Hepatocyte (in vitro differentiated cells): ENCODE data around the gene RAPSN. TPM values are rescaled to one million over a fixed set of nuclear protein-coding genes. Genes with fewer than 3 reads are reported as not detected.
A peak's percentile ranks its signal among the peaks of the same experiment; 100 is the strongest.

Source experiments
- DNase-seq: peaks from one replicate; pipeline ENCODE4 v3.0.0-alpha.2; 2016; ENCODE audit warnings: low spot score
- H2AFZ ChIP-seq: fragments of 200-600 bp; sonication (generic); 2 replicates; pipeline ENCODE4 v1.6.0; 2016; ENCODE audit warnings: antibody characterized with exemption, mild to moderate bottlenecking
- H3K27ac ChIP-seq: fragments of 200-600 bp; sonication (generic); 2 replicates; pipeline ENCODE4 v1.5.1; 2016; ENCODE audit warnings: mild to moderate bottlenecking
- H3K27me3 ChIP-seq: fragments of 200-600 bp; sonication (generic); 2 replicates; pipeline ENCODE4 v1.6.1; 2016
- H3K36me3 ChIP-seq: fragments of 200-600 bp; sonication (generic); replicated peaks from 2 replicates; pipeline ENCODE4 v1.5.1; 2016; ENCODE audit warnings: low read depth; ENCODE audit not compliant: insufficient read depth
- H3K4me1 ChIP-seq: fragments of 200-600 bp; sonication (generic); 2 replicates; pipeline ENCODE4 v1.5.1; 2016; ENCODE audit warnings: mild to moderate bottlenecking, moderate library complexity; ENCODE audit not compliant: insufficient read depth
- H3K4me2 ChIP-seq: fragments of 200-600 bp; sonication (generic); 2 replicates; pipeline ENCODE4 v1.6.0; 2016
- H3K4me3 ChIP-seq: fragments of 200-600 bp; sonication (generic); 2 replicates; pipeline ENCODE4 v1.5.1; 2016; ENCODE audit warnings: mild to moderate bottlenecking
- H3K79me2 ChIP-seq: fragments of 200-600 bp; sonication (generic); 2 replicates; pipeline ENCODE4 v1.6.0; 2017; ENCODE audit warnings: mild to moderate bottlenecking
- H3K9me2 ChIP-seq: fragments of 200-600 bp; sonication (generic); replicated peaks from 2 replicates; pipeline ENCODE4 v1.6.0; 2017; ENCODE audit warnings: mild to moderate bottlenecking; ENCODE audit not compliant: insufficient read depth
- H3K9me3 ChIP-seq: fragments of 200-600 bp; sonication (generic); 2 replicates; pipeline ENCODE4 v1.5.1; 2016; ENCODE audit warnings: low read depth, mild to moderate bottlenecking
- H4K20me1 ChIP-seq: fragments of 200-600 bp; sonication (generic); 2 replicates; pipeline ENCODE4 v1.6.0; 2016; ENCODE audit warnings: mild to moderate bottlenecking; ENCODE audit not compliant: insufficient read depth, poor library complexity, severe bottlenecking
- EZH2 ChIP-seq: fragments of 200-600 bp; sonication (generic); IDR thresholded peaks from 2 replicates; pipeline ENCODE4 v1.6.1; 2016; ENCODE audit warnings: antibody characterized with exemption, mild to moderate bottlenecking, borderline replicate concordance
- EZH2phosphoT487 ChIP-seq: fragments of 200-600 bp; sonication (generic); IDR thresholded peaks from one replicate; pipeline ENCODE4 v1.6.1; 2018; ENCODE audit warnings: antibody characterized with exemption, mild to moderate bottlenecking, low read depth, moderate library complexity; ENCODE audit not compliant: unreplicated experiment, severe bottlenecking
- WGBS: methylation state at CpG from one replicate; pipeline ENCODE4 v1.1.6; 2016; ENCODE audit warnings: low lambda C conversion rate; ENCODE audit errors: missing lambda C conversion rate; 5-methylcytosine and 5-hydroxymethylcytosine counted together
- polyA plus RNA-seq: library from polyadenylated mRNA; unstranded; fragments of >200 nt; fragmentation: Nextera tagmentation; extraction: Ambion mirVana; gene quantifications from 2 replicates; pipeline ENCODE4 v1.2.1, GENCODE V29; 2016
- total RNA-seq: library from RNA; depleted of rRNA; stranded (reverse); fragments of >200 nt; gene quantifications from 2 replicates; pipeline ENCODE4 v1.2.3, GENCODE V29; 2014
- TF ChIP-seq, protein P1 (sequence below): fragments of 200-600 bp; sonication (generic); IDR thresholded peaks from 2 replicates; pipeline ENCODE4 v1.5.1; 2016; ENCODE audit warnings: antibody characterized with exemption, mild to moderate bottlenecking; ENCODE audit not compliant: poor library complexity

RAPSN gene
- total and polyA plus RNA-seq, 2 experiments from 2014 or later = 0.46 TPM; not detected in 1

DNA sequence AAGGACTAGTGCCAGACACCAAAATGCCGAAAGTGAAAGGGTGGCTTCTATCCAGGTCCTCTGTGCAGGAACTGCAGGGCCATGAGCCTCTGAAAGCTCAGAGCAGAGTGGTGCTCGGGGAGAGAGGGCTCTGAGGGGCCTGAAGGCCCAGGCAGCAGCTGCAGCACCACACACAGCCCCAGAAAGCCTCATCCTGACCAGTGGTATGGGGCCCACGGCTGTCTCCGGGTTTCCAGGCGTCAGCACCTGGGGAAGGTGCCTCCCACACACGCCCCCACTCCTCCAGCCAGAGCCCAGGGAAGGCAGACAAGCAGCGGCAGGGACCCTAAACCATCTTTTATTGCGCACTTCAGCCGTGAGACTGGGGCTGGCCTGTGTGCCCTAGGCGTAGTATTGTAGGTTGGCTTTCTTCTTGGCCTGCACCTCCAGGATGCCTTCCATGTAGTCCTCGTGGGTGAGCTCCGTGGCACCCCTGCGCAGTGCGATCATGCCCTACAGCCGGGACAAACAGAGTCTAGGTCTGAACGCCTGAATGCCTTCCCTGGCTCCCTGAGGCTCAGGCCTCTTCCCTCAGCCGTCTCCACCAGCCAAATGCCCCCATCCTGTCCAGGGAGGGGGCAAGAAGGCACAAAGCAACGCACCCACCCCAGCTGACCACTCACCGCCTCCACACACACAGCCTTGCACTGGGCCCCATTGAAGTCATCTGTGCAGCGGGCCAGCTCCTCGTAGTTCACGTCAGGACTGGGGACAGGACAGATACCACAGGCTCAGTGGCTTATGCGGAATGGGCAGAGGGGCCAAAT, 30.3 kb downstream of the RAPSN start:
- TF ChIP-seq EZH2phosphoT487 (no peak), EZH2 (no peak)
- TF ChIP-seq, protein P1, sequence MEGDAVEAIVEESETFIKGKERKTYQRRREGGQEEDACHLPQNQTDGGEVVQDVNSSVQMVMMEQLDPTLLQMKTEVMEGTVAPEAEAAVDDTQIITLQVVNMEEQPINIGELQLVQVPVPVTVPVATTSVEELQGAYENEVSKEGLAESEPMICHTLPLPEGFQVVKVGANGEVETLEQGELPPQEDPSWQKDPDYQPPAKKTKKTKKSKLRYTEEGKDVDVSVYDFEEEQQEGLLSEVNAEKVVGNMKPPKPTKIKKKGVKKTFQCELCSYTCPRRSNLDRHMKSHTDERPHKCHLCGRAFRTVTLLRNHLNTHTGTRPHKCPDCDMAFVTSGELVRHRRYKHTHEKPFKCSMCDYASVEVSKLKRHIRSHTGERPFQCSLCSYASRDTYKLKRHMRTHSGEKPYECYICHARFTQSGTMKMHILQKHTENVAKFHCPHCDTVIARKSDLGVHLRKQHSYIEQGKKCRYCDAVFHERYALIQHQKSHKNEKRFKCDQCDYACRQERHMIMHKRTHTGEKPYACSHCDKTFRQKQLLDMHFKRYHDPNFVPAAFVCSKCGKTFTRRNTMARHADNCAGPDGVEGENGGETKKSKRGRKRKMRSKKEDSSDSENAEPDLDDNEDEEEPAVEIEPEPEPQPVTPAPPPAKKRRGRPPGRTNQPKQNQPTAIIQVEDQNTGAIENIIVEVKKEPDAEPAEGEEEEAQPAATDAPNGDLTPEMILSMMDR = no peak
- Histone ChIP-seq H3K9me2 (no peaks in the 10 kb centered on the region), H3K27me3 (no peaks in the 10 kb centered on the region), H3K9me3 (no peaks in the 10 kb centered on the region), H3K4me2 (no peak overlapping the region), H3K4me3 (no peak overlapping the region), H3K4me1 (peaks cover 16% of the 10 kb centered on the region), H3K36me3 (no peaks in the 10 kb centered on the region), H2AFZ (no peak overlapping the region), H3K27ac (no peak overlapping the region), H3K79me2 (no peaks in the 10 kb centered on the region), H4K20me1 (no peaks in the 10 kb centered on the region)
- WGBS = 94% methylated on average over 23 of the region's 23 CpGs
- no peak for DNase-seq

DNA sequence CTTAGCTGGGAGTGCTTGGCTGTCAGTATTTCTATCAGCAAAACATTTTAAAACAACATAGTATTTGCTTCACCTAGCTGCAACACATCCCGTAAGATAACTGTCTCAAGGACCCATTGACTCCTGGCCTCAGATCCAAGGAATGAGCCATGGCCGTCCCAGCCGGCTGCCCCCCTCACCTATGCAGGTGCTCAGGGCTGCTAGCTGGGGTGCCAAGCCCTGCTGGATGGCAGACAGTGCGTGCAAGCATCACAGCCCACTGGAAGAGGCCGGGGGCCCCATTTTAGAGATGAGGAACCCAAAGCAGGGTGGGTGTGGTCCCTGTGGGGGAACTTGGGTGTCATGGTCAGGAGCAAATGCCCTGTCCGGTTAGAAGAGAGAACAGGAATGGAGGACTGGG, 31.2 kb downstream of the RAPSN start:
- no peak overlapping the region for H3K4me2 ChIP-seq
- no peaks in the 10 kb centered on the region for H3K27me3 ChIP-seq
- 93% methylated on average over 6 of the region's 6 CpGs for WGBS
- H3K79me2 ChIP-seq = no peaks in the 10 kb centered on the region
- H3K9me3 ChIP-seq = no peaks in the 10 kb centered on the region
- peaks cover 16% of the 10 kb centered on the region for H3K4me1 ChIP-seq
- no peak for DNase-seq
- H3K4me3 ChIP-seq = no peak overlapping the region
- no peaks in the 10 kb centered on the region for H3K9me2 ChIP-seq
- TF ChIP-seq EZH2 (no peak), EZH2phosphoT487 (no peak)
- TF ChIP-seq, protein P1 = no peak
- no peaks in the 10 kb centered on the region for H4K20me1 ChIP-seq
- H3K36me3 ChIP-seq = no peaks in the 10 kb centered on the region
- H2AFZ ChIP-seq = no peak overlapping the region
- H3K27ac ChIP-seq = no peak overlapping the region

DNA sequence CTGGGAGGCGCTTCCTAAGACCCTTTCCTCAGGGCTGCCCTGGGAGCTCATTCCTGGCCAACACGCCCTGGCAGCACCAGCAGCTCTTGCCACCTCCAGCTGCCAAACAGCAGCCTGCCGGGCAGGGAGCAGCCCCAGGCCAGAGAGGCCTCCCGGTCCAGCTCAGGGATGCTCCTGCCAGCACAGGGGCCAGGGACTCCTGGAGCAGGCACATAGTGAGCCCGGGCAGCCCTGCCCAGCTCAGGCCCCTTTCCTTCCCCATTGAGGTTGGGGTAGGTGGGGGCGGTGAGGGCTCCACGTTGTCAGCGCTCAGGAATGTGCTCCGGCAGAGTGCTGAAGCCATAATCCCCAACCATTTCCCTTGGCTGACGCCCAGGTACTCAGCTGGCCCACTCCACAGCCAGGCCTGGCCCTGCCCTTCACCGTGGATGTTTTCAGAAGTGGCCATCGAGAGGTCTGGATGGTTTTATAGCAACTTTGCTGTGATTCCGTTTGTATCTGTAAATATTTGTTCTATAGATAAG, 32.9 kb downstream of the RAPSN start:
- H4K20me1 ChIP-seq = no peaks in the 10 kb centered on the region
- no peak overlapping the region for H2AFZ ChIP-seq
- no peak for TF ChIP-seq EZH2phosphoT487
- TF ChIP-seq EZH2 = no peak
- TF ChIP-seq, protein P1 = no peak
- no peak overlapping the region for H3K4me3 ChIP-seq
- H3K36me3 ChIP-seq = no peaks in the 10 kb centered on the region
- H3K4me1 ChIP-seq = peaks cover 16% of the 10 kb centered on the region
- WGBS = 31% methylated on average over 13 of the region's 13 CpGs
- peak overlapping the region; percentile 90 for H3K27ac ChIP-seq
- H3K4me2 ChIP-seq = peak overlapping the region; percentile 57
- DNase-seq = peak; percentile 86
- peaks cover 2% of the 10 kb centered on the region for H3K79me2 ChIP-seq
- no peaks in the 10 kb centered on the region for H3K9me2 ChIP-seq
- no peaks in the 10 kb centered on the region for H3K27me3 ChIP-seq
- no peaks in the 10 kb centered on the region for H3K9me3 ChIP-seq
